ENCODE measurements around the gene SNRPA.

DNA sequence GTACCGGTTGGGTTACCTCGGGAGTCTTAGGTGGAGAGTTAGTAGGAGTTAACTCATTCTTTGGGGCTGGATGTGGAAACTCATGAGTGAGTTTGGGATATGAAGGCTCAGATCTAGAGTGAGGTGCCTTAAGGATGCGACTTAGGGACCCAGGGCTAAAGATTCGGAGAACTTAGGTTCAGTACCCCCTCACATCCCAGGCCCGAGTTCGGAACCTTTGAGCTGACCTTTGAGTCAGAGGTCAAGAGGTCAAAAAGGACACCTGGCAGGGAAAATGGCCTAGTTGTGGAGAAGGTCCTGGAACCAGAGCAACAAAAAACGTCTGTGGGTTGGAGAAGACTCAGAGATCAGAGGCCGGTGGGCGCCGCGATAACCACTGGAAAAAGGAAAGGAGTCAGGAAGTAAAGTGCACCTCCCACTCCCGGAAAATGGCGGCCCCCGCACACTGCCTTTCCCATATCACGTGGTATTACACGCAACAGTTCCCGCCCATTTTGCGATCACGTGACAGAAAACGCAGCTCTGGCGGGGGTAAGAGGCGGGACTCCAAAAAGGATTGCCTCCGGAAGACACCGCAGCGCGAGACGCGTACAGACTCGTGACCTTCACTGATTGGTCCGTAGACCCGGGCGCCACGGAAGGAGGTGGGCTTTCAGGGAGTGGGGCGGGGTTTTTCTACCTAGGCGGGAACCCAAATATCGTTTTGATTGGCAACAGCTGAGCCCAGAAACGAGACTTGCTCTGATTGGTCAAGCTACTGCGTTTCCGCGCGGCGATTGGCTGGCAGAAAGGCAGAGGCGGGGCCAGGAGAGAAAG, 737 bp upstream of the SNRPA start, which contains the start of gene ACTMAP:
- TF ChIP-seq, protein P1, sequence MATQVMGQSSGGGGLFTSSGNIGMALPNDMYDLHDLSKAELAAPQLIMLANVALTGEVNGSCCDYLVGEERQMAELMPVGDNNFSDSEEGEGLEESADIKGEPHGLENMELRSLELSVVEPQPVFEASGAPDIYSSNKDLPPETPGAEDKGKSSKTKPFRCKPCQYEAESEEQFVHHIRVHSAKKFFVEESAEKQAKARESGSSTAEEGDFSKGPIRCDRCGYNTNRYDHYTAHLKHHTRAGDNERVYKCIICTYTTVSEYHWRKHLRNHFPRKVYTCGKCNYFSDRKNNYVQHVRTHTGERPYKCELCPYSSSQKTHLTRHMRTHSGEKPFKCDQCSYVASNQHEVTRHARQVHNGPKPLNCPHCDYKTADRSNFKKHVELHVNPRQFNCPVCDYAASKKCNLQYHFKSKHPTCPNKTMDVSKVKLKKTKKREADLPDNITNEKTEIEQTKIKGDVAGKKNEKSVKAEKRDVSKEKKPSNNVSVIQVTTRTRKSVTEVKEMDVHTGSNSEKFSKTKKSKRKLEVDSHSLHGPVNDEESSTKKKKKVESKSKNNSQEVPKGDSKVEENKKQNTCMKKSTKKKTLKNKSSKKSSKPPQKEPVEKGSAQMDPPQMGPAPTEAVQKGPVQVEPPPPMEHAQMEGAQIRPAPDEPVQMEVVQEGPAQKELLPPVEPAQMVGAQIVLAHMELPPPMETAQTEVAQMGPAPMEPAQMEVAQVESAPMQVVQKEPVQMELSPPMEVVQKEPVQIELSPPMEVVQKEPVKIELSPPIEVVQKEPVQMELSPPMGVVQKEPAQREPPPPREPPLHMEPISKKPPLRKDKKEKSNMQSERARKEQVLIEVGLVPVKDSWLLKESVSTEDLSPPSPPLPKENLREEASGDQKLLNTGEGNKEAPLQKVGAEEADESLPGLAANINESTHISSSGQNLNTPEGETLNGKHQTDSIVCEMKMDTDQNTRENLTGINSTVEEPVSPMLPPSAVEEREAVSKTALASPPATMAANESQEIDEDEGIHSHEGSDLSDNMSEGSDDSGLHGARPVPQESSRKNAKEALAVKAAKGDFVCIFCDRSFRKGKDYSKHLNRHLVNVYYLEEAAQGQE (IDR thresholded peaks at IDR 0.05; ENCODE audit: insufficient read depth in 1 of 2, low read depth in 2 of 2, low read length in 2 of 2), result no peak
- TF ChIP-seq FOXP2 (optimal IDR thresholded peaks at IDR 0.05; ENCODE audit: borderline replicate concordance, extremely low read depth, extremely low read length, insufficient read depth) (peak; percentile 70), POLR2AphosphoS5 (IDR thresholded peaks at IDR 0.05; ENCODE audit: low read depth, low read length) (peak; percentile 9), TAF1 (IDR thresholded peaks at IDR 0.05; ENCODE audit: borderline replicate concordance, insufficient read depth, low read length) (peak; percentile 82; the same call in 1 of the 2 replicates), SIN3A (IDR thresholded peaks at IDR 0.05; ENCODE audit: borderline replicate concordance, insufficient read depth, low read length) (peak; percentile 72; the same call in 1 of the 2 replicates)

All from PFSK-1 (cell line).